Body of pancreas (tissue), 4 donors: ENCODE results near the gene FBN2. TPM values are rescaled to one million over a fixed set of nuclear protein-coding genes. Genes with fewer than 3 reads are reported as not detected.

Experiments
- ATAC-seq: fragments of 150-250 bp; one replicate; pipeline ENCODE4 v1.9.1; 2016
- DNase-seq, 4 donors: peaks; one replicate each; pipeline ENCODE4 v3.0.0-alpha.2; 2019
- H3K27ac ChIP-seq, 4 donors: fragments of 200-600 bp; sonication (generic); 1 replicate in 3 of 4; 2 replicates in 1 of 4; pipeline versions ENCODE4 v1.5.1 to v1.6.1; 2016 to 2019; ENCODE audit warnings: mild to moderate bottlenecking in 1 of 4, mixed read lengths in 1 of 4, moderate library complexity in 1 of 4
- H3K27me3 ChIP-seq, 2 donors: fragments of 200-600 bp; sonication (generic); one replicate each; pipeline ENCODE4 v1.6.0; 2016; ENCODE audit warnings: mild to moderate bottlenecking in 1 of 2
- H3K36me3 ChIP-seq, 2 donors: fragments of 200-600 bp; sonication (generic); replicated peaks in 1 of 2; 2 replicates each; pipeline ENCODE4 v1.5.1; 2016; ENCODE audit warnings: low read depth in 2 of 2; ENCODE audit not compliant: insufficient read depth in 1 of 2
- H3K4me1 ChIP-seq: fragments of 200-600 bp; sonication (generic); one replicate; pipeline ENCODE4 v1.6.0; 2016
- H3K4me3 ChIP-seq, 2 donors: fragments of 200-600 bp; sonication (generic); 1 replicate in 1 of 2; 2 replicates in 1 of 2; pipeline ENCODE4 v1.5.1; 2016 to 2019
- H3K9me3 ChIP-seq, 3 donors: fragments of 200-600 bp; sonication (generic); 1 replicate in 2 of 3; 2 replicates in 1 of 3; pipeline ENCODE4 v1.5.1; 2016
- CTCF ChIP-seq, 7 experiments: fragments of 450-650 bp in 4 of 7; fragments of 200-600 bp in 3 of 7; sonication (generic) in 3 of 7; IDR thresholded peaks; one replicate each; pipeline ENCODE4 v1.5.1; 2016 to 2019; ENCODE audit warnings: antibody characterized with exemption in 7 of 7
- POLR2A ChIP-seq, 3 donors: fragments of 450-650 bp; IDR thresholded peaks; one replicate each; pipeline ENCODE4 v1.6.1; 2016; ENCODE audit warnings: antibody characterized with exemption in 3 of 3, mild to moderate bottlenecking in 2 of 3
- WGBS, 2 donors: methylation state at CpG; one replicate each; pipeline ENCODE4 v1.1.5; 2017; 5-methylcytosine and 5-hydroxymethylcytosine counted together
- intact Hi-C: fragments of 100-400 bp; cut with DNase I; formaldehyde crosslinking; loops from one replicate; pipeline ENCODE4 v1.15.1; 2023
- total RNA-seq, 2 donors: library from RNA; depleted of rRNA; stranded (reverse); fragments of >200 nt; gene quantifications; one replicate each; pipeline ENCODE4 v1.1.0, GENCODE V29; 2016

The FBN2 gene
- total RNA-seq, 2 donors from 2014 or later = 0.26 TPM; not detected in 1

- Histone ChIP-seq H3K27ac (no peak overlapping the region), H3K9me3 (no peaks in the 10 kb centered on the region), H3K36me3 (no peaks in the 10 kb centered on the region), H3K27me3 (no peaks in the 10 kb centered on the region), H3K4me1 (no peaks in the 10 kb centered on the region), H3K4me3 (no peak overlapping the region)
- intact Hi-C loops = no loop called here
- ATAC-seq = no peak
- WGBS, 2 donors = 35 to 50% methylated on average over 1 of the region's 1 CpG
- TF ChIP-seq POLR2A (IDR thresholded peaks at IDR 0.05) = no peak
- no peak for TF ChIP-seq CTCF (IDR thresholded peaks at IDR 0.05)
- no peak for DNase-seq
Observed at GRCh38 chr5:128376577-128376976, 161.5 kb downstream of the FBN2 start.

- TF ChIP-seq POLR2A (IDR thresholded peaks at IDR 0.05) (no peak), CTCF (IDR thresholded peaks at IDR 0.05) (no peak)
- Histone ChIP-seq H3K27ac (no peak overlapping the region), H3K4me3 (no peak overlapping the region), H3K4me1 (no peaks in the 10 kb centered on the region), H3K36me3 (no peaks in the 10 kb centered on the region), H3K27me3 (no peaks in the 10 kb centered on the region), H3K9me3 (no peaks in the 10 kb centered on the region)
- DNase-seq (no peak), ATAC-seq (no peak)
- WGBS, 2 donors = 77 to 80% methylated on average over 3 of the region's 3 CpGs
- intact Hi-C loops = no loop called here
Observed at GRCh38 chr5:128366147-128366546, 171.9 kb downstream of the FBN2 start.

GRCh38 chr5:128362370-128362769 is 175.7 kb downstream of the FBN2 start:
- Histone ChIP-seq H3K27me3 (no peaks in the 10 kb centered on the region), H3K4me3 (no peak overlapping the region), H3K4me1 (peaks cover 5% of the 10 kb centered on the region), H3K9me3 (no peaks in the 10 kb centered on the region), H3K27ac (no peak overlapping the region), H3K36me3 (no peaks in the 10 kb centered on the region)
- WGBS, 2 donors = 48 to 58% methylated on average over 4 of the region's 4 CpGs
- ATAC-seq (no peak), DNase-seq (no peak)
- intact Hi-C loops = no loop called here
- TF ChIP-seq POLR2A (IDR thresholded peaks at IDR 0.05) (no peak), CTCF (IDR thresholded peaks at IDR 0.05) (no peak)

- no peak for TF ChIP-seq POLR2A (IDR thresholded peaks at IDR 0.05)
- TF ChIP-seq CTCF (IDR thresholded peaks at IDR 0.05) = no peak
- ATAC-seq (no peak), DNase-seq (no peak)
- no peak overlapping the region for H3K27ac ChIP-seq
- no peaks in the 10 kb centered on the region for H3K36me3 ChIP-seq
- no peaks in the 10 kb centered on the region for H3K9me3 ChIP-seq
- intact Hi-C loops = no loop called here
- peaks cover 5% of the 10 kb centered on the region for H3K4me1 ChIP-seq
- WGBS, 2 donors = 89 to 90% methylated on average over 1 of the region's 1 CpG
- no peaks in the 10 kb centered on the region for H3K27me3 ChIP-seq
- no peak overlapping the region for H3K4me3 ChIP-seq
Observed at GRCh38 chr5:128358826-128359225, 179.2 kb downstream of the FBN2 start.

GRCh38 chr5:128357226-128357625 is 180.8 kb downstream of the FBN2 start:
- intact Hi-C loops = no loop called here
- DNase-seq = no peak
- ATAC-seq = no peak
- no peak overlapping the region for H3K27ac ChIP-seq
- no peaks in the 10 kb centered on the region for H3K36me3 ChIP-seq
- 84 to 92% methylated on average over 3 of the region's 3 CpGs for WGBS, 2 donors
- no peaks in the 10 kb centered on the region for H3K9me3 ChIP-seq
- no peak for TF ChIP-seq POLR2A (IDR thresholded peaks at IDR 0.05)
- no peak for TF ChIP-seq CTCF (IDR thresholded peaks at IDR 0.05)
- no peak overlapping the region for H3K4me3 ChIP-seq
- peaks cover 5% of the 10 kb centered on the region for H3K4me1 ChIP-seq
- no peaks in the 10 kb centered on the region for H3K27me3 ChIP-seq
